K562 (cell line): ENCODE data around the gene BCAN. TPM values are rescaled to one million over a fixed set of nuclear protein-coding genes. Genes with fewer than 3 reads are reported as not detected.

Source experiments
- CBFA2T2 ChIP-seq: fragments of 450-650 bp; conservative IDR thresholded peaks from 2 replicates; pipeline ENCODE4 v1.6.1; 2017; ENCODE audit warnings: mild to moderate bottlenecking
- ELK3 ChIP-seq: fragments of 450-650 bp; formaldehyde crosslinking; IDR thresholded peaks from 2 replicates; pipeline ENCODE4 v1.4.0; 2020; ENCODE audit warnings: mild to moderate bottlenecking
- HNRNPUL1 ChIP-seq: fragments of 200-400 bp; formaldehyde crosslinking; IDR thresholded peaks from 2 replicates; pipeline ENCODE4 v1.6.1; 2017; ENCODE audit warnings: low read length
- KLF1 ChIP-seq: fragments of 450-650 bp; IDR thresholded peaks from 2 replicates; pipeline ENCODE4 v1.6.1; 2016; ENCODE audit warnings: missing genetic modification characterization, missing compliant biosample characterization
- MBD1 ChIP-seq: fragments of 250-450 bp; sonication (Bioruptor Pico); IDR thresholded peaks from 2 replicates; pipeline ENCODE4 v1.8.0; 2022; ENCODE audit warnings: inconsistent platforms
- NR3C1 ChIP-seq: sonication (generic); formaldehyde crosslinking; IDR thresholded peaks from 2 replicates; pipeline ENCODE4 v1.8.1; 2022; ENCODE audit warnings: missing genetic modification reagents
- PRPF4 ChIP-seq: fragments of 200-400 bp; formaldehyde crosslinking; IDR thresholded peaks from one replicate; pipeline ENCODE4 v1.6.1; 2017; ENCODE audit warnings: low read length, low read depth, mild to moderate bottlenecking; ENCODE audit not compliant: insufficient read depth, poor library complexity, severe bottlenecking
- PTBP1 ChIP-seq: fragments of 200-400 bp; formaldehyde crosslinking; IDR thresholded peaks from 2 replicates; pipeline ENCODE4 v1.6.1; 2017; ENCODE audit warnings: low read depth, low read length
- RBM22 ChIP-seq: fragments of 200-400 bp; formaldehyde crosslinking; IDR thresholded peaks from 2 replicates; pipeline ENCODE4 v1.6.1; 2018; ENCODE audit warnings: low read length, low read depth; ENCODE audit not compliant: poor library complexity, severe bottlenecking
- SNRNP70 ChIP-seq: fragments of 200-400 bp; formaldehyde crosslinking; optimal IDR thresholded peaks from 2 replicates; pipeline ENCODE3; 2017; ENCODE audit warnings: low read depth, low read length
- SRSF7 ChIP-seq: fragments of 200-400 bp; formaldehyde crosslinking; optimal IDR thresholded peaks from 2 replicates; pipeline ENCODE3; 2017; ENCODE audit warnings: mild to moderate bottlenecking, low read depth, low read length
- SRSF9 ChIP-seq: fragments of 200-400 bp; formaldehyde crosslinking; IDR thresholded peaks from 2 replicates; pipeline ENCODE4 v1.6.1; 2017; ENCODE audit warnings: low read depth, low read length, borderline replicate concordance
- ZBTB43 ChIP-seq: sonication (generic); formaldehyde crosslinking; IDR thresholded peaks from 2 replicates; pipeline ENCODE4 v1.8.0; 2023; ENCODE audit warnings: mild to moderate bottlenecking, missing genetic modification reagents
- ZFX ChIP-seq: sonication (generic); formaldehyde crosslinking; IDR thresholded peaks from 2 replicates; pipeline ENCODE4 v1.8.0; 2022; ENCODE audit warnings: mild to moderate bottlenecking, missing genetic modification reagents, moderate library complexity
- ZNF197 ChIP-seq: fragments of 200-800 bp; sonication (Bioruptor generic); IDR thresholded peaks from 2 replicates; pipeline ENCODE4 v1.6.1; 2016; ENCODE audit warnings: low read depth, missing genetic modification characterization, missing compliant biosample characterization
- polyA plus RNA-seq, 8 experiments: library from polyadenylated mRNA; depleted of rRNA in 4 of 8; stranded (reverse) in 5 of 8; unstranded in 3 of 8; fragments of >200 nt; fragmentation: Nextera tagmentation in 2 of 8; fragmentation: Illumina TruSeq in 1 of 8; extraction: Ambion mirVana in 2 of 8; extraction: Trizol in 1 of 8; gene quantifications; 2 replicates each; pipeline versions ENCODE4 v1.2.1 to v1.2.3, GENCODE V29; 2011 to 2014; ENCODE audit warnings: inconsistent platforms in 1 of 8, missing spikeins in 1 of 8
- total RNA-seq, 7 experiments: library from RNA; depleted of rRNA in 6 of 7; stranded (reverse); fragments of >200 nt in 6 of 7; fragmentation: Illumina TruSeq in 2 of 7; extraction: Trizol in 2 of 7; gene quantifications; 2 replicates each; pipeline versions ENCODE4 v1.2.1 to v1.2.3, GENCODE V29; 2011 to 2021; ENCODE audit warnings: low replicate concordance in 1 of 7
- TF ChIP-seq, protein P1 (sequence below): fragments of 450-650 bp; formaldehyde crosslinking; IDR thresholded peaks from 2 replicates; pipeline ENCODE4 v1.4.0; 2022; ENCODE audit warnings: mild to moderate bottlenecking, moderate library complexity
- TF ChIP-seq, protein P2 (sequence below): fragments of 450-650 bp; IDR thresholded peaks from 2 replicates; pipeline ENCODE4 v1.6.1; 2017; ENCODE audit warnings: antibody characterized with exemption, mild to moderate bottlenecking

The BCAN gene
- total and polyA plus RNA-seq, 9 of the 15 experiments (the other 6 are each of a cell fraction or from before 2014, with no cell fraction given), result 0.04 to 0.33 (median 0.14) TPM; not detected in 5

DNA sequence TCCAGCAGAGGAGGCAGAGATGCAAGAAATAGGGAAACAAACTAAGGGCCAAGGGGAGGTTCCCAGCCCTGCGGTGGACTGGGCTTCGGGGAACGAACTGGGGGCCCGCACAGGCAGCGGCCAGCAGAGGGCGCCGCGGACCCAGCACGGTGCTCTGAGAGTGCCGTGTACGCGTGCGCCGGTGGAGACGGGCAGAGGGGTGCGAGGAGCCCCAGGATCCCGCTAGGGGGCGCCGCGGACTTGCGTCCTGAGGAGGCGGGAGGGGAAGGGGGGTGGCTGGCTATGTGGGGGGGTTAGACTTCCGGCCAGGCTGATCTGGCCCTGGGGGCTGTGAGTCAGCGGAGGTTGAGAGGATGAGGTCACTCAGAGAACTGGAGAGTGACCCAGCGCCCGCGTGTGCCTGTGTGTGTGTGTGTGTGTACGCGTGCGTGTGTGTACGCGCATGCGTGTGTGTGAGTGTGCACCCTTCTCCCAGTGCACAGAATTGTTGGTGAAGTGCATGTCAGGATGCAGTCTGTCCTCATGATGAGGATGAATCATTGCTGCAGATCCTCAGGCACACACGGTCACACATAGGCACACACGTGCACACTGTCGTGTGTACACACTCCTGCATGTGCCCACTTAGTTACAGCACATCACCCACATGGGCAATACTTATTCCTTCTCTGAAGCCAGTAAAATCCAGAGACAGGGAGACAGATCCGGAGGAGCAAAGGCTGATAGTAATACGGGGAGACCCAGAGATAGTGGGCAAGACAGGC is 18.3 kb downstream of the BCAN start (continued):
- TF ChIP-seq ZBTB43 (CRISPR knock-in tag), result peak; percentile 99
- no peak for TF ChIP-seq SRSF9
- TF ChIP-seq MBD1 (CRISPR knock-in tag), result no peak
- no peak for TF ChIP-seq SNRNP70
- TF ChIP-seq, protein P1, sequence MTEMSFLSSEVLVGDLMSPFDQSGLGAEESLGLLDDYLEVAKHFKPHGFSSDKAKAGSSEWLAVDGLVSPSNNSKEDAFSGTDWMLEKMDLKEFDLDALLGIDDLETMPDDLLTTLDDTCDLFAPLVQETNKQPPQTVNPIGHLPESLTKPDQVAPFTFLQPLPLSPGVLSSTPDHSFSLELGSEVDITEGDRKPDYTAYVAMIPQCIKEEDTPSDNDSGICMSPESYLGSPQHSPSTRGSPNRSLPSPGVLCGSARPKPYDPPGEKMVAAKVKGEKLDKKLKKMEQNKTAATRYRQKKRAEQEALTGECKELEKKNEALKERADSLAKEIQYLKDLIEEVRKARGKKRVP (CRISPR knock-in tag), result no peak
- TF ChIP-seq HNRNPUL1, result 0 out of 2 replicates have a peak, but pooled peaks have one; percentile 69
- TF ChIP-seq KLF1 (tag), result no peak
- TF ChIP-seq, protein P2, sequence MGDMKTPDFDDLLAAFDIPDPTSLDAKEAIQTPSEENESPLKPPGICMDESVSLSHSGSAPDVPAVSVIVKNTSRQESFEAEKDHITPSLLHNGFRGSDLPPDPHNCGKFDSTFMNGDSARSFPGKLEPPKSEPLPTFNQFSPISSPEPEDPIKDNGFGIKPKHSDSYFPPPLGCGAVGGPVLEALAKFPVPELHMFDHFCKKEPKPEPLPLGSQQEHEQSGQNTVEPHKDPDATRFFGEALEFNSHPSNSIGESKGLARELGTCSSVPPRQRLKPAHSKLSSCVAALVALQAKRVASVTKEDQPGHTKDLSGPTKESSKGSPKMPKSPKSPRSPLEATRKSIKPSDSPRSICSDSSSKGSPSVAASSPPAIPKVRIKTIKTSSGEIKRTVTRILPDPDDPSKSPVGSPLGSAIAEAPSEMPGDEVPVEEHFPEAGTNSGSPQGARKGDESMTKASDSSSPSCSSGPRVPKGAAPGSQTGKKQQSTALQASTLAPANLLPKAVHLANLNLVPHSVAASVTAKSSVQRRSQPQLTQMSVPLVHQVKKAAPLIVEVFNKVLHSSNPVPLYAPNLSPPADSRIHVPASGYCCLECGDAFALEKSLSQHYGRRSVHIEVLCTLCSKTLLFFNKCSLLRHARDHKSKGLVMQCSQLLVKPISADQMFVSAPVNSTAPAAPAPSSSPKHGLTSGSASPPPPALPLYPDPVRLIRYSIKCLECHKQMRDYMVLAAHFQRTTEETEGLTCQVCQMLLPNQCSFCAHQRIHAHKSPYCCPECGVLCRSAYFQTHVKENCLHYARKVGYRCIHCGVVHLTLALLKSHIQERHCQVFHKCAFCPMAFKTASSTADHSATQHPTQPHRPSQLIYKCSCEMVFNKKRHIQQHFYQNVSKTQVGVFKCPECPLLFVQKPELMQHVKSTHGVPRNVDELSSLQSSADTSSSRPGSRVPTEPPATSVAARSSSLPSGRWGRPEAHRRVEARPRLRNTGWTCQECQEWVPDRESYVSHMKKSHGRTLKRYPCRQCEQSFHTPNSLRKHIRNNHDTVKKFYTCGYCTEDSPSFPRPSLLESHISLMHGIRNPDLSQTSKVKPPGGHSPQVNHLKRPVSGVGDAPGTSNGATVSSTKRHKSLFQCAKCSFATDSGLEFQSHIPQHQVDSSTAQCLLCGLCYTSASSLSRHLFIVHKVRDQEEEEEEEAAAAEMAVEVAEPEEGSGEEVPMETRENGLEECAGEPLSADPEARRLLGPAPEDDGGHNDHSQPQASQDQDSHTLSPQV, result peak; percentile 93
- no peak for TF ChIP-seq ZFX (CRISPR knock-in tag)
- TF ChIP-seq SRSF7, result no peak
- TF ChIP-seq ZNF197 (CRISPR knock-in tag), result no peak
- TF ChIP-seq RBM22, result peak; percentile 64
- no peak for TF ChIP-seq ELK3 (CRISPR knock-in tag)
- no peak for TF ChIP-seq NR3C1 (CRISPR knock-in tag)
- no peak for TF ChIP-seq PRPF4
- TF ChIP-seq PTBP1, result no peak
- no peak for TF ChIP-seq CBFA2T2
